NCI-H1048 (cell line): ENCODE measurements around the gene BIRC2.
"Not testable (repeated sequence)": the region's sequence is repeated elsewhere in the genome, so short reads cannot be mapped to it uniquely, and the experiment has no call there.

Source experiments
- DNase-seq: peaks from one replicate; lab custom pipeline; 2025; lab: John Stamatoyannopoulos, UW

The BIRC2 gene

GRCh38 chr11:102323542-102324251, 23.3 kb upstream of the BIRC2 start:
- no peak for DNase-seq

- DNase-seq, result no peak
Observed at GRCh38 chr11:102325088-102325487, 21.9 kb upstream of the BIRC2 start.

- DNase-seq, result no peak
Observed at GRCh38 chr11:102328748-102329147, 18.3 kb upstream of the BIRC2 start.

GRCh38 chr11:102330231-102330630, 16.8 kb upstream of the BIRC2 start:
- no peak for DNase-seq

GRCh38 chr11:102331341-102331740, 15.7 kb upstream of the BIRC2 start:
- no peak for DNase-seq

- DNase-seq, result no peak
Observed at GRCh38 chr11:102332611-102332994, 14.4 kb upstream of the BIRC2 start.

GRCh38 chr11:102338479-102339010, 8.5 kb upstream of the BIRC2 start:
- no peak for DNase-seq

- not testable (repeated sequence) for DNase-seq
Observed at GRCh38 chr11:102341311-102341710, 5.7 kb upstream of the BIRC2 start.

GRCh38 chr11:102341844-102342318, 5.1 kb upstream of the BIRC2 start:
- peak; percentile 37 for DNase-seq

- no peak for DNase-seq
Observed at GRCh38 chr11:102343809-102344208, 3.2 kb upstream of the BIRC2 start.

GRCh38 chr11:102345904-102346303, 1.1 kb upstream of the BIRC2 start:
- DNase-seq, result no peak

- DNase-seq, result no peak
Observed at GRCh38 chr11:102346456-102346747, 612 bp upstream of the BIRC2 start.

- no peak for DNase-seq
Observed at GRCh38 chr11:102347462-102348370, 702 bp downstream of the BIRC2 start.

GRCh38 chr11:102357116-102357515, 10.1 kb downstream of the BIRC2 start:
- no peak for DNase-seq

- DNase-seq, result no peak
Observed at GRCh38 chr11:102359372-102359771, 12.4 kb downstream of the BIRC2 start.

- no peak for DNase-seq
Observed at GRCh38 chr11:102360681-102361080, 13.7 kb downstream of the BIRC2 start.

- no peak for DNase-seq
Observed at GRCh38 chr11:102361086-102362031, 14.3 kb downstream of the BIRC2 start.

GRCh38 chr11:102364991-102365390, 18.0 kb downstream of the BIRC2 start:
- no peak for DNase-seq

- DNase-seq, result no peak
Observed at GRCh38 chr11:102367364-102367763, 20.4 kb downstream of the BIRC2 start.

GRCh38 chr11:102368472-102368871, 21.5 kb downstream of the BIRC2 start:
- DNase-seq, result no peak

- DNase-seq, result not testable (repeated sequence)
Observed at GRCh38 chr11:102374633-102375424, 27.8 kb downstream of the BIRC2 start.
